Mucosa of descending colon (tissue), 3 donors: Measurements from ENCODE around the gene OR2M3. TPM values are rescaled to one million over a fixed set of nuclear protein-coding genes. Genes with fewer than 3 reads are reported as not detected.
"Not testable (repeated sequence)": the region's sequence is repeated elsewhere in the genome, so short reads cannot be mapped to it uniquely, and the experiment has no call there.

Experiments used
- ATAC-seq: fragments of 200-7000 bp; cut with Tn5 transposase; one replicate; pipeline ENCODE4 v1.9.1; 2020; ENCODE audit warnings: mild to moderate bottlenecking, moderate library complexity
- DNase-seq, 3 donors: peaks; one replicate each; pipeline ENCODE4 v3.0.0-alpha.2; 2020
- H3K36me3 ChIP-seq: fragments of 200-600 bp; one replicate; pipeline ENCODE4 v1.8.0; 2021; ENCODE audit warnings: low read depth, mild to moderate bottlenecking
- H3K4me1 ChIP-seq: fragments of 200-600 bp; one replicate; pipeline ENCODE4 v1.8.0; 2021; ENCODE audit warnings: low read depth, mild to moderate bottlenecking
- H3K4me3 ChIP-seq: fragments of 200-600 bp; one replicate; pipeline ENCODE4 v1.8.0; 2021; ENCODE audit warnings: mild to moderate bottlenecking
- H3K9me3 ChIP-seq: fragments of 200-600 bp; one replicate; pipeline ENCODE4 v1.8.0; 2021; ENCODE audit warnings: mild to moderate bottlenecking
- CTCF ChIP-seq: fragments of 200-600 bp; IDR thresholded peaks from one replicate; pipeline ENCODE4 v1.8.0; 2022; ENCODE audit warnings: antibody characterized with exemption, mild to moderate bottlenecking
- intact Hi-C, 2 donors: fragments of 100-400 bp; cut with DNase I in 1 of 2; cut with micrococcal nuclease in 1 of 2; formaldehyde crosslinking; loops; one replicate each; pipeline versions ENCODE4 v1.11.0 to v1.11.1; 2022; cut with DNase I, micrococcal nuclease
- total RNA-seq, 3 donors: library from RNA; stranded (reverse); fragmentation: NEBNext Ultra II Directional in 2 of 3; extraction: Animal tissue kit (Norgen Biotek cat#: 25700) in 2 of 3; gene quantifications; one replicate each; pipeline versions ENCODE4 v1.2.1 to v1.2.4, GENCODE V29; 2021 to 2023
- donor health status: DM: no; HTN: no; CAD: no; lungs with moderate emphysema.
- donor health status: DM: no; HTN: no; CAD: no.
- donor health status: DM: no; HTN: yes; CAD: no.

OR2M3 gene
- total RNA-seq, 3 donors from 2014 or later: not detected

- intact Hi-C loops: no loop called here
- no peak for ATAC-seq
Measured at GRCh38 chr1:248215880-248216279, 18.8 kb downstream of the OR2M3 start.

GRCh38 chr1:248225537-248225936 is 28.5 kb downstream of the OR2M3 start:
- Histone ChIP-seq H3K4me1 (no peaks in the 10 kb centered on the region), H3K9me3 (peaks cover 45% of the 10 kb centered on the region), H3K4me3 (no peak overlapping the region), H3K36me3 (no peaks in the 10 kb centered on the region)
- no peak for ATAC-seq
- no peak for DNase-seq
- TF ChIP-seq CTCF: no peak
- intact Hi-C loops: no loop called here

More at GRCh38 chr1:248215880-248216279, 18.8 kb downstream of the OR2M3 start:
- H3K4me1 ChIP-seq: no peaks in the 10 kb centered on the region
- no peaks in the 10 kb centered on the region for H3K36me3 ChIP-seq
- H3K9me3 ChIP-seq: peaks cover 35% of the 10 kb centered on the region
- H3K4me3 ChIP-seq: no peak overlapping the region
- no peak for DNase-seq
- no peak for TF ChIP-seq CTCF

- DNase-seq (no peak), ATAC-seq (no peak)
- Histone ChIP-seq H3K4me3 (no peak overlapping the region), H3K4me1 (no peaks in the 10 kb centered on the region), H3K9me3 (peaks cover 46% of the 10 kb centered on the region), H3K36me3 (no peaks in the 10 kb centered on the region)
- intact Hi-C loops: no loop called here
- no peak for TF ChIP-seq CTCF
Measured at GRCh38 chr1:248229360-248229908, 32.4 kb downstream of the OR2M3 start.

GRCh38 chr1:248231117-248231516 is 34.1 kb downstream of the OR2M3 start, which contains the start of gene OR2M4:
Gene OR2M4, plus strand, starts transcription at chr1:248231417. Its CDS starts 7,512 bp downstream, at chr1:248238929.
- TF ChIP-seq CTCF: no peak
- DNase-seq: no peak
- Histone ChIP-seq H3K36me3 (no peaks in the 10 kb centered on the region), H3K4me3 (no peak within 1 kb of the TSS), H3K9me3 (peaks cover 53% of the 10 kb centered on the region), H3K4me1 (no peaks in the 10 kb centered on the region)
- ATAC-seq: no peak
- intact Hi-C loops: no loop called here

- Histone ChIP-seq H3K4me3 (no peak overlapping the region), H3K36me3 (no peaks in the 10 kb centered on the region), H3K4me1 (no peaks in the 10 kb centered on the region), H3K9me3 (peaks cover 21% of the 10 kb centered on the region)
- TF ChIP-seq CTCF: no peak
- no peak for ATAC-seq
- intact Hi-C loops: no loop called here
- no peak for DNase-seq
Measured at GRCh38 chr1:248239478-248239877, 42.4 kb downstream of the OR2M3 start.

- intact Hi-C loops: no loop called here
- no peaks in the 10 kb centered on the region for H3K36me3 ChIP-seq
Measured at GRCh38 chr1:248243204-248243603, 46.1 kb downstream of the OR2M3 start.

GRCh38 chr1:248259309-248259708 is 62.2 kb downstream of the OR2M3 start:
- peaks cover 20% of the 10 kb centered on the region for H3K9me3 ChIP-seq
- H3K36me3 ChIP-seq, H3K4me1 ChIP-seq, intact Hi-C loops, ATAC-seq, H3K4me3 ChIP-seq, DNase-seq: not testable (repeated sequence)

More at GRCh38 chr1:248243204-248243603, 46.1 kb downstream of the OR2M3 start:
- peak in 1 of 3 donors; percentile 3 for DNase-seq
- no peak for ATAC-seq
- Histone ChIP-seq H3K4me3 (no peak overlapping the region), H3K9me3 (peaks cover 7% of the 10 kb centered on the region), H3K4me1 (no peaks in the 10 kb centered on the region)
- no peak for TF ChIP-seq CTCF
